ENCODE data around the gene ZFP36L2. TPM values are rescaled to one million over a fixed set of nuclear protein-coding genes. Genes with fewer than 3 reads are reported as not detected.
A peak's percentile ranks its signal among the peaks of the same experiment; 100 is the strongest.

Gene ZFP36L2
- total RNA-seq, 6 experiments from 2014 or later: 20.8 to 50.0 (median 33.6) TPM

DNA sequence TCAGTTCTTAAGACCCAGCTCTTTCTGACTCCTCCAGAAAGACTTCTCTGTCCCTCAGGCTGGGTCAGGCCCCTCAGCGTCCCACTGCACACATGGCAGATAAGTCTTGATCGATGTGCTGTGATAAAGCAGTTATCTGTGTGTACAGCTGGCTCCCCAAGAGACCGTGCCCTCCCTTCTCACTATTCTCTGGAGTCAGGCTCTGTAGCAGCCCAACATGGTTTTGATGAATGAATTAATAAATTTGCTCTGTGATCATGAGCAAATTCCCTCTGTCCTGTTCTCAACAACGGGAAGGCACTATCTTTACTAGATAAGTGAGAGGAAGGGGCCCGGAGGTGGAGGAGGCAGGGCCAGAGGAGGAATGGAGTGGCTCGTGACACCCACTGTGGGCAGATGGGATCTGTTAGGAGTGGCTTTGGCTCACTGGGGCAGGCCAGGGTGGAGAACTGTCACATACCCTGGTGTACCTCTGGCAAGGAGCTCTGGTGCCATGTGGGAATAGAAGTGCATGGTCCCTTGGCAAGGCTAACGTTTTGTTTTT lies 48.3 kb downstream of the ZFP36L2 start:
- peak; percentile 21 to 59 (median 44) for ATAC-seq

GRCh38 chr2:43176449-43176848 lies 50.0 kb downstream of the ZFP36L2 start:
- intact Hi-C loops (cut with DNase I): no loop called here
- Histone ChIP-seq H3K36me3 (no peaks in the 10 kb centered on the region), H3K4me1 (peaks cover 0 to 20% (median 10%) of the 10 kb centered on the region in 4 donors), H3K4me3 (no peak overlapping the region), H3K27ac (no peak overlapping the region), H3K9me3 (no peaks in the 10 kb centered on the region), H3K27me3 (no peaks in the 10 kb centered on the region)
- DNase-seq (no peak), ATAC-seq (no peak)
- WGBS (ENCODE audit: insufficient coverage, low coverage, low lambda C conversion rate, missing lambda C conversion rate): 92% methylated on average over 1 of the region's 1 CpG
- no peak for TF ChIP-seq POLR2A (IDR thresholded peaks at IDR 0.05)
- TF ChIP-seq, protein P1, sequence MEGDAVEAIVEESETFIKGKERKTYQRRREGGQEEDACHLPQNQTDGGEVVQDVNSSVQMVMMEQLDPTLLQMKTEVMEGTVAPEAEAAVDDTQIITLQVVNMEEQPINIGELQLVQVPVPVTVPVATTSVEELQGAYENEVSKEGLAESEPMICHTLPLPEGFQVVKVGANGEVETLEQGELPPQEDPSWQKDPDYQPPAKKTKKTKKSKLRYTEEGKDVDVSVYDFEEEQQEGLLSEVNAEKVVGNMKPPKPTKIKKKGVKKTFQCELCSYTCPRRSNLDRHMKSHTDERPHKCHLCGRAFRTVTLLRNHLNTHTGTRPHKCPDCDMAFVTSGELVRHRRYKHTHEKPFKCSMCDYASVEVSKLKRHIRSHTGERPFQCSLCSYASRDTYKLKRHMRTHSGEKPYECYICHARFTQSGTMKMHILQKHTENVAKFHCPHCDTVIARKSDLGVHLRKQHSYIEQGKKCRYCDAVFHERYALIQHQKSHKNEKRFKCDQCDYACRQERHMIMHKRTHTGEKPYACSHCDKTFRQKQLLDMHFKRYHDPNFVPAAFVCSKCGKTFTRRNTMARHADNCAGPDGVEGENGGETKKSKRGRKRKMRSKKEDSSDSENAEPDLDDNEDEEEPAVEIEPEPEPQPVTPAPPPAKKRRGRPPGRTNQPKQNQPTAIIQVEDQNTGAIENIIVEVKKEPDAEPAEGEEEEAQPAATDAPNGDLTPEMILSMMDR (IDR thresholded peaks at IDR 0.05): no peak

More for the DNA sequence above, 48.3 kb downstream of the ZFP36L2 start:
- H3K4me3 ChIP-seq: no peak overlapping the region
- TF ChIP-seq, protein P1 (IDR thresholded peaks at IDR 0.05): no peak
- TF ChIP-seq POLR2A (IDR thresholded peaks at IDR 0.05): no peak
- no peak for DNase-seq
- 46% methylated on average over 6 of the region's 7 CpGs for WGBS (ENCODE audit: insufficient coverage, low coverage, low lambda C conversion rate, missing lambda C conversion rate)
- H3K27me3 ChIP-seq: no peaks in the 10 kb centered on the region
- no peaks in the 10 kb centered on the region for H3K36me3 ChIP-seq
- peaks cover 0 to 20% (median 10%) of the 10 kb centered on the region in 4 donors for H3K4me1 ChIP-seq
- intact Hi-C loops (cut with DNase I): no loop called here
- H3K27ac ChIP-seq: peak overlapping the region; percentile 76 to 94 (median 83)
- H3K9me3 ChIP-seq: no peaks in the 10 kb centered on the region

DNA sequence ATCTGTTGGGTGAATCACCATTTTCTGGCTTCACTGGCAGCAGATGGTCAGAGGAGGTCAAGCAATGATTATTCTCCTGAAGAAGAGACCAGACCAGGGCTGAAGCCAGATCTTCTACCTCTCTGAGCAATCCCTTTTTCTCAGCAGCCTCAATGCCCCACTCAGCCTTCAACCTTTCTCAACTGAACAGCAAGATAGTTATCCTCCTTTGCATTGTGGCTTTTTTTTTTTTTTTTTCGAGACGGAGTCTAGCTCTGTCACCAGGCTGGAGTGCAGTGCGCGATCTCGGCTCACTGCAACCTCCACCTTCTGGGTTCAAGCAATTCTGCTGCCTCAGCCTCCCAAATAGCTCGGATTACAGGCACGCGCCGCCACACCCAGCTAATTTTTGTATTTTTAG lies 50.5 kb downstream of the ZFP36L2 start:
- ATAC-seq: no peak
- H3K27me3 ChIP-seq: no peaks in the 10 kb centered on the region
- TF ChIP-seq, protein P1 (IDR thresholded peaks at IDR 0.05): no peak
- TF ChIP-seq POLR2A (IDR thresholded peaks at IDR 0.05): no peak
- intact Hi-C loops (cut with DNase I): no loop called here
- no peaks in the 10 kb centered on the region for H3K36me3 ChIP-seq
- WGBS (ENCODE audit: insufficient coverage, low coverage, low lambda C conversion rate, missing lambda C conversion rate): 91% methylated on average over 9 of the region's 9 CpGs
- DNase-seq: no peak
- H3K4me3 ChIP-seq: no peak overlapping the region
- H3K9me3 ChIP-seq: no peaks in the 10 kb centered on the region
- peaks cover 0 to 20% (median 10%) of the 10 kb centered on the region in 4 donors for H3K4me1 ChIP-seq
- no peak overlapping the region for H3K27ac ChIP-seq

DNA sequence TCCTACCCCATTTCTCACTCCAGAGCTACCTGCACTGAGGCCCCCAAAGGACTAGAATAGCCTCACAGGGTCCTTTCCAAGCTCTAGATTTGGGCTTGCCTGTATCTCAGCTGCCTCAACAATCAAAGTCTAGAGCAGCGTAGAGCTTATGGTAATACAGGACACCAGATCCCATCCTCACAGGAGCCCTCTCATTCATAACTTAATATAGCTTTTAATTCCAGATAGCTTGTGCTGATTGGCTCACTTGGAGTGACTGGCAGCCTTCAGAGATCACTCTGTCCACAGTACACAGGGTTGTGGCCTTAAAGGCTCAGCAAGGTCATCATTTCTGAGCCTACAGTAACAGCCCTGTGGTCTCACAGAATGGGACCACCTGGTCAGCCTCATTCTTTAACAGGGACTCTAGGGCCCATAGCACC lies 51.4 kb downstream of the ZFP36L2 start:
- Histone ChIP-seq H3K9me3 (no peaks in the 10 kb centered on the region), H3K4me1 (peaks cover 0 to 20% (median 11%) of the 10 kb centered on the region in 4 donors), H3K4me3 (no peak overlapping the region), H3K36me3 (no peaks in the 10 kb centered on the region), H3K27ac (peak overlapping the region; percentile 40 to 66 (median 65)), H3K27me3 (no peaks in the 10 kb centered on the region)
- WGBS (ENCODE audit: insufficient coverage, low coverage, low lambda C conversion rate, missing lambda C conversion rate): 0% methylated on average over 1 of the region's 1 CpG
- intact Hi-C loops (cut with DNase I): no loop called here
- DNase-seq: no peak
- ATAC-seq: no peak
- TF ChIP-seq, protein P1 (IDR thresholded peaks at IDR 0.05): no peak
- no peak for TF ChIP-seq POLR2A (IDR thresholded peaks at IDR 0.05)

Measured in right lobe of liver (tissue), 6 donors.